BJ (cell line): Measurements from ENCODE around the gene CCDC33. TPM values are rescaled to one million over a fixed set of nuclear protein-coding genes. Genes with fewer than 3 reads are reported as not detected.

Experiments
- CTCF ChIA-PET: fragments of 350-600 bp; formaldehyde crosslinking; extraction: SDS; loops from one replicate; lab custom pipeline; 2021; ENCODE audit warnings: antibody characterized with exemption, inconsistent platforms; lab: Yijun Ruan, JAX
- POLR2A ChIA-PET: fragments of 300-600 bp; sonication (Branson Sonifier 250); formaldehyde crosslinking; extraction: SDS; loops from one replicate; lab custom pipeline; 2021; ENCODE audit warnings: antibody characterized with exemption; lab: Charles Lee
- DNase-seq: peaks from one replicate; pipeline ENCODE4 v3.0.0-alpha.2; 2011; ENCODE audit warnings: low read depth
- H3K27me3 ChIP-seq: 2 replicates; pipeline ENCODE4 v1.6.0; 2011; ENCODE audit warnings: low read length; ENCODE audit not compliant: control insufficient read depth, insufficient read depth
- H3K36me3 ChIP-seq: 2 replicates; pipeline ENCODE4 v1.5.1; 2011; ENCODE audit warnings: low read length; ENCODE audit not compliant: control insufficient read depth, insufficient read depth
- H3K4me3 ChIP-seq: 2 replicates; pipeline ENCODE4 v1.5.1; 2011; ENCODE audit warnings: low read depth, mild to moderate bottlenecking, control low read depth, low read length
- polyA plus RNA-seq: library from polyadenylated mRNA; depleted of rRNA; stranded (reverse); fragments of >200 nt; gene quantifications from 2 replicates; pipeline ENCODE4 v1.2.3, GENCODE V29; 2011
- TF ChIP-seq, protein P1 (sequence below): IDR thresholded peaks from 2 replicates; pipeline ENCODE4 v1.5.1; 2011; ENCODE audit warnings: low read depth, mild to moderate bottlenecking, control low read depth, inconsistent platforms, low read length, moderate library complexity; ENCODE audit not compliant: insufficient read depth

Gene CCDC33
- polyA plus RNA-seq, 1 experiment: 0.26 TPM

DNA sequence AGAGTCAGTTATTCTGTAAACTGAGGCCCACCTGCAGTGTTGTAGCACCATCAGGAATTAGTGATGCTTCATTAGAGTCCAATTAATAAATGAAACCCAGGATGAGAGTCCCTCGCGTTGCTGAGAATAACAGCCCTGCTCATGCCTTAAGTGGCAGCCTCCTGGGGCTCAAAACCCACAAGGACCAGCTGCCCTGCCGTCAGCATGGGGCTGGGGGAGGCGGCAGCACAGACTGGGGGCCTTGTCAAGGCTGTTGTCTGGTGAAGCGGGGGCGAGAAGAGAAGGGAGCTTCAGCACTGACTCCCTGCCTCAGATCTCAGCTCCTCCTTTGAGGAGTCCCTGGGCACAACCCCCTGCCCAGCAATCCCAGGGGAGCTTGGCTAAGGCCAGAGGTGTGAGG lies 21.0 kb downstream of the CCDC33 start:
- no peaks in the 10 kb centered on the region for H3K36me3 ChIP-seq
- DNase-seq: no peak
- CTCF ChIA-PET: interaction anchor here (0.9 kb wide), 1 partner anchor 51 kb away, joined by 3 read pairs; no protein-coding TSS in a partner anchor
- H3K4me3 ChIP-seq: no peak overlapping the region
- H3K27me3 ChIP-seq: peaks cover 28% of the 10 kb centered on the region
- TF ChIP-seq, protein P1, sequence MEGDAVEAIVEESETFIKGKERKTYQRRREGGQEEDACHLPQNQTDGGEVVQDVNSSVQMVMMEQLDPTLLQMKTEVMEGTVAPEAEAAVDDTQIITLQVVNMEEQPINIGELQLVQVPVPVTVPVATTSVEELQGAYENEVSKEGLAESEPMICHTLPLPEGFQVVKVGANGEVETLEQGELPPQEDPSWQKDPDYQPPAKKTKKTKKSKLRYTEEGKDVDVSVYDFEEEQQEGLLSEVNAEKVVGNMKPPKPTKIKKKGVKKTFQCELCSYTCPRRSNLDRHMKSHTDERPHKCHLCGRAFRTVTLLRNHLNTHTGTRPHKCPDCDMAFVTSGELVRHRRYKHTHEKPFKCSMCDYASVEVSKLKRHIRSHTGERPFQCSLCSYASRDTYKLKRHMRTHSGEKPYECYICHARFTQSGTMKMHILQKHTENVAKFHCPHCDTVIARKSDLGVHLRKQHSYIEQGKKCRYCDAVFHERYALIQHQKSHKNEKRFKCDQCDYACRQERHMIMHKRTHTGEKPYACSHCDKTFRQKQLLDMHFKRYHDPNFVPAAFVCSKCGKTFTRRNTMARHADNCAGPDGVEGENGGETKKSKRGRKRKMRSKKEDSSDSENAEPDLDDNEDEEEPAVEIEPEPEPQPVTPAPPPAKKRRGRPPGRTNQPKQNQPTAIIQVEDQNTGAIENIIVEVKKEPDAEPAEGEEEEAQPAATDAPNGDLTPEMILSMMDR: no peak
- POLR2A ChIA-PET: no interaction called here

DNA sequence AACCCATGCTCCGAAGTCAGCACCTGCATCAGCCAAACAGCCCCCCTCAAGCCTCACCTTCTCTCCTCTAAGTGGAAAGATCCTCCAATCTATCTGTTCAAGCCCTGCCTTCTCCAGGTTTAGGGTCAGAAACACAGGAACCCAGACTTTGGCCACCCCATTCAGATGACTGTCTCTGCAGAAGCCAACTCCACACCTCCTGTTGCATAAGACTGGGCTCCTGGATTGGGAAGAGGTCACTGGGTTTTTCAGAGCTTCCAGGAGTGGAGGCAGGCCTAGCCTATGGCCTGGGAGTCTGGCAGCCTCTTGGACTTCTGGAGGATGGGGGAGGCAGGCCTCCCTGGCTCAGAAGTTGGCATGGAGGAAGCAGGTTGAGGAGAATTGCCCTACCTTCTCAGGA lies 21.5 kb downstream of the CCDC33 start:
- TF ChIP-seq, protein P1: no peak
- ChIA-PET POLR2A (no interaction called here), CTCF (interaction anchor here (0.9 kb wide), 1 partner anchor 50 kb away, joined by 3 read pairs; no protein-coding TSS in a partner anchor)
- H3K36me3 ChIP-seq: no peaks in the 10 kb centered on the region
- H3K4me3 ChIP-seq: no peak overlapping the region
- H3K27me3 ChIP-seq: peaks cover 30% of the 10 kb centered on the region
- no peak for DNase-seq

DNA sequence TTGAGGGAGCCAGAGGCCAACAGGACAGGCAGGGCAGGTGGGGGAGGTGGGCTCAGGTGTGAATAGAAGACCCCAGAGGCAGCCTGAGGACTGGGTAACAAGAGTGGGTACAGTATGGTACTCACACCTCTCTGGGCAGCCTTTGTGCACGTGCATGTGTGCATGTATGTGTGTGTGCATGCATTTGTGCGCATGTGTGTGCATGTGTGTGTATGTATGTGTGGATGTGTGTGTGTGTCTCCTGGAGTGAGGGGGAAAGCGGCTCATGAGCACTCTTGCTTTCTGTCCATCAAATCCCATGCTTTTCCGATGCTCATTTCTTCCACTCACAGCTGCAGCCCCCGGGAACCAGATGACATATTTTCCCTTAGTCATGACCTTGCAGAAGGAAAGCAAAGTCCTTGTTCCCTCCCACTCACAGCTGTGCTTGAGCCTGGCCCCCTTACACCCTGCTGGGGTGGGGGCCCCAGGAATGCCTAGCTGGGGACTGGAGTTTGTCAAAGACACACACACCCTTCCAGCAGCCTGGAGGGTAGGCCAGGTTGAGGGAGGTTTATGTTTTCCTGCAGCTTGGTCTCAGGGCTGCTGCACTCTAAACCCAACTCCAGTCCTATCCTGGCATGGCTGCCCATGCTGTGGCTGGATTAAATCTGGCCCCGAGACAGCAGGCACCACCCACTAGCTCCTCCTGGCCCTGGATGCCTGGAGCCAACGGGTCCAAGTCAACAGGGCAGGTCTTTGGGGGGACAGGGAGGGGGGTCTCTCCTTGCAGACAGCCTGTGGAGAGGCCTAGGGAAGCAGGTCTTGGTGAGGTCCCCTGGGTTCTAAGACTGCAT lies 22.5 kb downstream of the CCDC33 start:
- Histone ChIP-seq H3K36me3 (no peaks in the 10 kb centered on the region), H3K27me3 (peaks cover 32% of the 10 kb centered on the region), H3K4me3 (no peak overlapping the region)
- no peak for DNase-seq
- ChIA-PET CTCF (interaction anchor here (0.7 kb wide), 1 partner anchor 49 kb away, joined by 3 read pairs; no protein-coding TSS in a partner anchor), POLR2A (no interaction called here)
- TF ChIP-seq, protein P1: no peak

DNA sequence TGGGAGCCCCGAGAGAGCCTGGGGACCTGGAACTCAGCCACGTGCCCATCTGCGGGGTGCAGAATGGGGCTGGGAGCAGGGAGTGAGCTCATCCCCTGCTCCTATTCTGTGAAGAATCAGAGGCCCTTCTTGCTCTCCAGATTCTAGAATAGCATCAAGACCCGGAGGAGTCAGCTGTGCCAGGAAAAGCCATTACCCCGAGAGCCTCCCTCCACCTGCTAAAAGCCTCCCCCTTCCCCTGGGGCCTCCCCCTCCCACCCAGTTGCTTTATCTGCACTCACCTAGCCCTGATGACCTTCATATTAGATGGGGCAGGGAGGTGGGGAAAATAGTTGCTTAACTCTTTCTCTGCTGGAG lies 23.1 kb downstream of the CCDC33 start:
- TF ChIP-seq, protein P1: no peak
- ChIA-PET POLR2A (no interaction called here), CTCF (interaction anchor here (0.6 kb wide), 1 partner anchor 10 kb away, joined by 3 read pairs; no protein-coding TSS in a partner anchor)
- no peak for DNase-seq
- Histone ChIP-seq H3K27me3 (peaks cover 32% of the 10 kb centered on the region), H3K36me3 (no peaks in the 10 kb centered on the region), H3K4me3 (no peak overlapping the region)

DNA sequence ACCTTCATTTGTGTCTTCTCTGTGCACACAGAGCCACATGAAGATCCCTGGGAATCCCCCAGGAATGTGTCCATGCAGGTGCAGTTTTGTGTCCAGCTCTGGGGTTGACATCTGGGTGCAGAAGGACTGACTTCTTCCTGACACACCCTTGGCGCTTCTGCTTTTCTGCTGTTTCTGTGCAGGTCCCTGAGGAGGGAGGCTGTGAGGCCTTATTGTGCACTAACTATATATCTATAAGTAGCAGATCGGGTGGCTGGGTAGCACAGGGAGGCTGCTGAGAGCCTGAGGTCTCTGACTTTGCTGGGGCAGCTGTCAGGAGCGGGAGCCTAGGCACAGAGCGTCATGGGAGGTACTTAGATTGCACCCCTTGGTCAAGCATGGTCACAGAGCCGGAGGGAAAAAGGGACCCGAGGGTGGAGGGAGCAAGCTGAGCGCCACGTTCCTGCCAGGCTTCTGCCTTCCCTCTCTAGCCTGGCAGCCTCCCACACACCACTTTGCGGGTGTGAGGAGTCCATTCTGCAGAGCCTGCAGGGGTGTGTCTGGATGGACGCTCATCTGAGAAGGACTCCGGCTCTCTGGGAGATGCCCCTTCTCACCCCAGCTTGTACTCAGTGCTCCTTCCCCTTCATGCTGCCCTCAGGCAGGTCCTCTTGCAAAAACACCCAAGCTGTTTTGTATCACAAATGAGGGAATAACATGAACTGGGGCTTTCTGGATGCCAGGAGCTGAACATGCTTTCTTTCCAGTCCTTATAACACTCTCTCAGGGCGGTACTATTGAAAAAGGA lies 23.9 kb downstream of the CCDC33 start:
- CTCF ChIA-PET: interaction anchor here (0.6 to 0.7 kb wide), 2 partner anchors 8 to 10 kb away, joined by 3 read pairs; no protein-coding TSS in a partner anchor
- POLR2A ChIA-PET: no interaction called here
- H3K36me3 ChIP-seq: no peaks in the 10 kb centered on the region
- TF ChIP-seq, protein P1: no peak
- DNase-seq: no peak
- no peak overlapping the region for H3K4me3 ChIP-seq
- peaks cover 32% of the 10 kb centered on the region for H3K27me3 ChIP-seq
